GM19043 (cell line): ENCODE data around the gene GMDS.

ENCODE experiments used
- ATAC-seq: cut with Tn5 transposase; IDR thresholded peaks from one replicate; pipeline ENCODE4 v1.9.1; 2021; ENCODE audit warnings: low read depth; ENCODE audit not compliant: unreplicated experiment

The GMDS gene

DNA sequence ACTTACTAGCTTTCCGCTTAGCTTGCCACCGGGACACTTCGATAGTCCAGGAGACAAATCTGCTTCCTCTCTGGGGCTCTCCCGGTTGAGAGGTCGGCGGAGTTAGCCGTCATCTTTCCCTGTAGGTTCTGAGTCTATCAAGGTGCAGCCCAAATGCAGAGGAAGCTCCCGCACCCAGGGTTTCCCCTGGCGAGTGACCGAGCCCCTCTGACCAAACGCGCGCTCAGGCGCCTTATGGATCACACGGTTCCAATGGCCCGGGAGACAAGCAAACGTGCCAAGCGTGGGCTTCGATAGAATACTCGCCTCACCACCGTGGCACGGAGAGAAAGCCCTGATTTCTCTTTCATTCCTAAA lies 651.5 kb downstream of the GMDS start:
- no peak for ATAC-seq

DNA sequence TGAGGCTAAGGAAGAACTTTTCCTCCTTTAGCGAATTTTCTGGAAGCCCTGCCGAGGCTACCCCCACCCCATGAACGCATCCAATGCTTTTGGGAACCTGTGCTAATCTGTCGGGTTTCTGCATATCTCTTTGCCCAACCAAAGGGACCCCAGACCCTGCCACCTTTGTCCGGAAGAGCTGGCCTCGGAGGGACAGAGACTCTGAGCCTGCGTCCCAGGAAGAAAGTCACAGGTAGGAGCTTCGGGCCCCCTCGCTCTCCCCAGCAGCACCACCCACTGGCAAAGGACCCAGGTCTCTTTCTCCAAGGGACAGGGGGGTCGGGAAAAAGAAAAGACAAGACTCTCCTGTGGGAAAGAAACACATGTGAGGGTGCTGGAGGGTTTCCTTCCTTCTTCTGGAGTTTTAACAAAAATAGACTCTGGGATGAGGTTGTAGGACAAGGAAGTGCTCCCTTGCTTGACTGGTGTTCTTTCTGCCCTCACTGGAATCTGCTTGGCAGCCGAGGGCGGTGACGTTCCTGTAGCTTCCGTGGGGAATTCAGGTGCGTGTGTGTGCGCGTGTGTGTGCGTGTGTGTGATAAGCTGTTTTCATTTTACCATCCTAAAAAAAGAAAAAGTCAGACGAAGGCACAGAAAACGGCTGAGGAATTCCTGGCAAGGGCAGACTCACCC lies 652.0 kb downstream of the GMDS start:
- ATAC-seq, result no peak

DNA sequence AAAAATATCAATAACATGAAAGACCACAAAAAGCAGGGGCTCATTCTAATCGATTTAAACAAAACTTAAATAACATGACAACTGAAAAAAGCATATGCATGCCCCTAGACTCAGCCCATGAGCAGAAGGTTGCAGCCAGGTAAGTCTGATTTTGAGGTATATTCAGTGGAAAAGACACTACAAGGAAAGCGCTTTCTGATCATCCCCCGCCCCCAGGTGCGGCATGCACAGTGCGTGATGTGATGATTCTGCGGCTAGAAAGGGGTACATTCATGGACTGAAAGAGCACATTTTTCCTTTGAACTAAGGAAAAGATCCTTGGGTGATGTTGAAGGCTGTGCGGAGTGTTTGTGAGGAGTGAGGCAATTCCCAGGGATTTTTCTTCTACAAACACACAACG lies 652.6 kb downstream of the GMDS start:
- no peak for ATAC-seq

DNA sequence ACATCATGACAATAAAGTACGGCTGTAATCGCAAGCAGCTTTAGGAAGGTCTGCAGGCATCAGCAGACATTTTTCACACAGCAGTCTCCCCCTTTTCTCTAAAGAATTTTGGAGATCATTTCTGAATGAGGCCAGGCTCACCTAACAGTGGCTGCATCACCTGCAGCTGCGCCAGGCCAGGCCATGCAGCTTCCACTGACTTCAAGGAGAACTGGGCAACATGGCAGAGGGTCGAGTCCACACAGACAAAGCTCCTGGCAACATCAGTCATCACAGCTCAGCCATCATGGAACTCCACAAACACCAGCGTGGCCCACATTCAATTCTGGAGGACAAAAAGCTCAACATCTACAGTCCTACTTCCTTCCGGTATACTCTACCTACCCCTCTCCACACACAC lies 653.5 kb downstream of the GMDS start:
- no peak for ATAC-seq

DNA sequence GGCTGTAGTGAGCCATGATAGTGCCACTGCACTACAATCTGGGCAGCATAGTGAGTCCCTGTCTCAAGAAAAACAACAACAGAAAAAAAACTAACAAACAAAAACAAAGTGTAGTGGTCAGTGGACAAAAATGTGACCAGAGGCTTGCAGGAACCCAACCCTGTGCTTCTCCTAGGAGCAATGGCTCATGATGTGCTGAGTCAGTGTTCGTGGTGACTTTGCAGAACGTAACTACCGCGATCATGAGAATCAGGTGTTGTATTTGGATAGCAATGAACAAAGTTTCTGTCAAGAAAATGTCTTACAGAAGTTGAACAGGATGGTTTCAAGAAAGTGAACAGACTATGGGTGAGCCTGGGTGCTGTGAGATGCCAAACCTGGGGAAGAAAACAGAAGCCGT lies 654.2 kb downstream of the GMDS start:
- no peak for ATAC-seq

DNA sequence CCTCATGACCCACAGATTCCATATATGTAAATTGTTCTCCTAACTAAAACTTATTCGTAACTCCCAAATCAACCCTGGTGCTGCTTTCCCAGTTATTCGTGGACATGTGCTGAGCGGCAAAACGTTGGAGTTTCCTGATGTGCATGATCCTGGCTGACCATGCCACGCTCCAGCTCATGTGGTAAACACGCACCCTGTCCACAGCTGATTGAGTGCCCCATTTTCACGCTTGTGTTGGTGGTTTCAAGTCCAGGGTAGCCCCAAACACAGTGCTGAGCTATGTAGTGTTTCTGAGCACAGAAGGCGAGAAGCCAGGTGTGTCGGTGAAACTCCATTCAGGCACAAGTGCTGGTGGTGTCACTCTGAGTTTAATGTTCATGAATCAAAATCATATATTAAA lies 654.8 kb downstream of the GMDS start:
- ATAC-seq, result no peak

DNA sequence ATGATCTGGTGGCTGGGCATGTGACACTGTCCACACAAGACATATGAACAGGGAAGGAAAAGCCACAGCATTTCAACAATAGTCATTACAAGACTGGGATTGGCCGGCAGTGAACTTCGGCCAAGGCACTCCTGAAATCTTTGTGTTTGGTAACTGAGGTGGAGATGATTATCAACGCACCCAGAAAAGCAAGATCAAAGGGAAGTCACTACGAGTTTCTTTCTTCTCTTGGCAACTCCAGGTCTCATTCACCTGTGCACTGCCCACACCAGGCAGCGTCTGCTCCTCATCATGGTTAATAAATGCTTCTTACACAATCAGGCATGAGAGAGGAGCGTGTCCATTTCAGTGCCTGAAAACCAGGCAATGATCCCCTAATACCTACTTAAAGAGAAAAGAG lies 656.2 kb downstream of the GMDS start:
- ATAC-seq, result no peak

DNA sequence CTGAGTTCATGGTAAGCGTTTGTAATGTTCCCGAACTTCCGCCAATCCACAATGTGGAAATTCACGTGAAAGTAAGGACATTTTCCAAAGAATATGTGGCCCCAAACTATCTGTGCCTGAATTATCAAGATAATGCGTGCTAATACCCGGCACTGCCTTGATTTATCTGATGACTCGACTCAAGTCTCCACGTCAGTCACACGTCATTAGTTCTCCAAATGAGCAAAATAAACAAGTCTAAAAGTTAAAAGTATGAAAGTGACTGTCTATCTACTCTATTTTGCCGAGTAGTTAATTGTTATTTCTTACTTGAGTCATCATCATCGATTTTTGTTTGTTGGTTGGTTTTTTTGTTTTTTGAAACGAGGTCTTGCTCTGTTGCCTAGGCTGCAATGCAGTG lies 657.4 kb downstream of the GMDS start:
- no peak for ATAC-seq

DNA sequence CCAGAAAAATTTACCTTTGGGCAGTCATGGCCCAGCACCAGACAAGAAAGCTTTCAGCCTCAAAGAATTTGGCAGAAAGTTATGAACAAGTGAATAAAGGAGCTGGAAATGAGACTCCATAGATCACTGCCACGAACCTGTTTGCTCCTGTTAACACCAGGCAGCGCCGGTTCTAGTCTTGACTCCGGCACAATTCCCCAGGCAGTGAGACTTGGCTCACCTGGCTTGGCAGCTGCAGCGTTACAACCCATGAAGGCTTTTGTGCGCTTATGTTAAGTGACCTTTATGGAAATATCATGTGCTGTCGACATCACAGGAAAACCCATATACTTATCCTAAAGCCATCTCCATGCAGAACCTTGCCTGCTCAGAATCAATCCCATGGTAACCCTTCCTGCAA lies 657.9 kb downstream of the GMDS start:
- ATAC-seq, result no peak

DNA sequence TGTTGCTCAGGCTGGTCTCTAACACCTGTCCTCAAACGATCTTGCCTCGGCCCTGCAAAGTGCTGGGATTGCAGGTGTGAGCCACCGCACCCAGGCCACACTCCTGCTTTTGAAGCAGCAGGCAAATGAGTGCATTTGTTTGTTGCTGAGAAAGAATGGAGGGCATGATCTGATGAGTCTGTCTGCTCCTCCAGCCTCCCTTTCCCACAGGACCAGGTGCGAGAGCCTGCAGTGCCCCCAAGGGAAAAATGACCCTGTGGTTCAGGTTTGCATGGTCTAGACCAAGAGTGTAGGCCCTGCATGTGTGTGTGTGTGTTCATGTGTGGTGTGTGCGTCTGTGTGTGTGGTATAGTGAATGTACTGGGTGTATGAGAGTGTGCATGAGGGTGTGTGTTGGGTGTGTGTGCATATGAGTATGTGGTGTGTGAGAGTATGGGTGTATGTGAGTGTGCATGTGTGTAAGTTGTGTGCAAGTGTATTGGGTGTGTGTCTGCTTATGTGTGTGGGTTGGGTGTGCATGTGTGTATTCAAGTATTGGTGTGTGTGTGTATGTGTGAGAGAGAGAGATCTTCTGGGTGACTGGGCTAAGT lies 658.4 kb downstream of the GMDS start:
- ATAC-seq, result no peak

DNA sequence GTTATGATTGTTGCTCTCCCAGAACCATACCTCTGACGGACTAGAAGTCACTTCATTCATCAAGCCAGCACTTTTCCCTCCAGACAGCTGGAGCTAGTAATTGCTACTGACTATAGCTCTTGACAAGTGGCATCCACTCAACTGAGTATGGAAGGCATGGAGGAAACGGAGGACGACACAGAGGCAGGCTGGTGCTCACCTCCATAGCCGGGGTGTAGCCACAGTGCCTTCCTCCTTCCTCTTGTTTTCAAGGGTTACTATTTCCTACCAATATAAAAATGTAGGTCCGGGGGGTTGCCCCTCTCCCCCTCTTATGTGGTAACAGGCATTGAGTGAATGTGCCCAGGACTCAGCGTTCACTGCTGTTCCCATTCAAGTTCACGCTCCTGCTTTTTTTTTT lies 659.1 kb downstream of the GMDS start:
- no peak for ATAC-seq

DNA sequence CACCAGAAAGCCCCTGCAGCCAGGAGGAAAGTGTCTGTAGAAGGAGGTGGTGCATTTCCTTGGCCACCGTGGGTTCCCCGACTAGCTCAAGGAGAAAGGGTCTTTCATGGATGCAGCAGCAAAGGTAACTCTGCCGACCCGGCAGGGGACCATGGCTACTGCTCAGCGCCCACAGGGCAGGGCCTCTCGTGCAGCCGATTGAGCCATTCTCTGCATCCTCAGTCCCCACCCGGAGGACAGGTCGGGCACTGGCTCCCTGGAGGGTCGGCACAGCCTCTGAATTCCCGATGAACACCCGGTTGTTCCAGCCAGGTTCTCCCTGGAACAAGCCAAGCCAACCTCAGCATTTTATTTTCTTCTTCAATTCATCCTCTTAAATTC lies 659.7 kb downstream of the GMDS start:
- ATAC-seq, result no peak

DNA sequence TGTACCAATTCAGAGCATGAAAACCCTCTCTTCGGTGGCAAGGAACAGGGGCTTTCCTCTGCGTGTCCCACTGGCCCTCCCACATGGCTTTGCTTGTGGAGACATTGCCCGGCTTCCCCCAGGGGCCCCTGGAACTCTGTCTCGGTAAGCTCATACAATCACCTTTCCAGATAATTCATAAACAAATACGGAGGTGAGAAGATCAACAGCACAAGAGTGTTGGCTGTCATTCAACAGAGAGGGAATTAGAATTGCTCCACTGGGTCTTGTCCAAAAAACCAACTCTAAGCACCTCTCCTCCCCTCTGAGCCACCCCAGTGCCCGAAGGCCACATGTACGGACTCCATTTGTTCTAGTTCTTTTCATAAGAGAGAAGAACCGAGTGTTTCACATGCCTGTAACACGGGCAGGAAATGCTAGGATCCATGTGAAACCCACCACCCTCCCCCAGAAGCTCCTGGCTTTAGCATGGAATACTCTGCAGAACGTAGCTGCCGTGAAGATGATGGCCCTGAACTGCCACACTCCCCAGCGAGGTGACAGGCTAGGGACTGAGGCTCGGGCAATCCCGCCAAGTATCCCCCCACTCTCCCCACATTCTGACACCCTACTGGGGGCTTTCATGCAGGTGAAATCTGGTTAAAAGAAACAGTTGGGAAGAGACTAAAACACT lies 660.3 kb downstream of the GMDS start:
- no peak for ATAC-seq

DNA sequence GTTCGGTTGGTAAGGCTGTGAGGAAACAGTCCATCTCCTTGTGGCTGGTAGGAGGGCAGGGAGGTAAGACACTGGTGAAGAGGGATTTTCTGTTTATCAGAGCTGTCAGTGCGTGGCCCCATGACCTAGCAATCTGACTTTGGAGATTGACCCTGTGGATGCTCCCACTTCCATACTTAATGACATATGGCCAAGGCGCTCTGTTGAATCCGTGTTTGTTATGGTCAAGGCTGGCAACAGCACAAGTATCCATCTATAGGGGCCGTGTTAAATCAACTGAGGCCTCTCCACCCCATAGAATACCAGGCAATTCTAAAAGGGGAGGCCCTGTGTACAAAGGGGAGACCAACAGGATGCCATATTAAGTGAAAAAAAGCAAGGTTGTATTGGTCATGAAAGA lies 661.3 kb downstream of the GMDS start:
- ATAC-seq, result no peak

DNA sequence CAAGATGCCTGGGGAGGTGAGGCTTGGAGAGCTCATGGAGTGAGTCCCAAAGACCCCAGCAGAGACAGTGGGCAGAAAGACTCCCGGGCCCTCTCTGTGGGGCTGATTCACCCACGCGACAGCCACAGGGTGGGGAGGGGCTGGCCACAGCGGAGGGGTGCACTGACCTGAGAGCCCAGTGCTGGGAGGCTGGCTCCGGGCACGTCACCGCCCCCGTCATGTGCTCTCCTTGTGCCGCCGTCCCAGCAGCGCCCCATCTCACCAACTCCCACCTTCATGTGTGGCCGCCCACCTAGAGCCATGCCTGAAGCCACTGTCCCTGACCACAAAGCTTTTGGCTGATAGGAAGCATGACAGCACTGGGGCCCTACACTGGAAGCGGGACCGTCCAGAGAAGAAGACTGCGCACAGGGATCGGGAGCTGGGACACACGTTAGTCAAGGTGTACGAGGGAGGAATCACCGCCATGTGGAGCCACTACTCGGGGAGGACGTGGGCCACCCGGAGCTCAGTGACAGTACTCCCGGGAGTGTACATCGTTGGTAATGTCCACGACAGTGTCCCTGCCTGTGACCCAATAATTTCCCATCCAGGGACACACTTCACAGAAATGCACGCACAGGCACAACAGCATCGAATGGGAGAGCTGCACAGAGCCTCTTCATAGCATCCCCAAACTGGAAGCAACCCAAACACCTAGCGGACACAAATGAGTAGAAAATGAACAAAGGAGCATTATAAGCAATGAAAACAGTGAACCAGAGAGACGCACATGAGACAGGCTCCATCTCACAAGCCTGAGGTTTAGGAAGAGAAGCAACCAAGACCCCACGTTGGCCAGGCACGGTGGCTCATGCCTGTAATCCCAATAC lies 664.0 kb downstream of the GMDS start:
- ATAC-seq, result no peak

DNA sequence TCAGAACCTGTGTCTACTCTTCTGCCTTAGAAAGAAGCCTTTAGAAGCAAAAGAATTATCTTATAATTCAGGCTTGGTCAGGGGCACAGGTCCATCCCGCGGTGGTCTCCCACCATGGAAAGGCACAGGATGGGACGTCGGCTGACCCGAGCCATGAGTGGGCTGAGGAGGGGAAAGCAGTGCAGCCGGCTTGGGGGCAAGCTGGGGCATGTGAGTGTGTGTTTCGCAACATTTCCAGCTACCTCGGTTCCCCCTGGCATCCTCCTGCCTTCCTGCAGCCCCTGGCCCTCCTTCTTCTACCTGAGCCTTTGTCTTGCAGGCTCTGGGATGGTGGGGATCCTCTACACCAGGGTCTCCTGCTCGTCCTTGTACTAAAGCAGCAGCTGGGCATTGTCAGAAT lies 664.8 kb downstream of the GMDS start:
- ATAC-seq, result no peak

DNA sequence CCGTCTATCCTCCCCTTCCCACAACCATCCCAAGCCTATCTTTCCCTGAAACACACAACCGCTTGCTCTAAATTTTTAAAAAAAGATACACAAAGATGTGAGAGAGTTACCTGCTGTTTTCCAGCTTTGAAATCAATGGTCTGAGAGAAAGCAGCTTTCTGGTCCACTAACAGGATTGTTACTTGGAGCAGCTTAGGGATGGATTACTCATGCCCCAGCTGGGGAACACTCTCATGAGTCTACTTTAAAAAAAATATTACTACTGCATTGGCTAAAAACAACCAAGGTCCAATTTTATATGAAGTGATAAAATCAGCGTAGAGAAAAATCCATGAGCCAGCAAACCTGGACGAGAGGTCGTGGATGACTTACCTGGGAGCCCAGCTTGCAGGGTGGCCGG lies 665.3 kb downstream of the GMDS start:
- ATAC-seq, result no peak

DNA sequence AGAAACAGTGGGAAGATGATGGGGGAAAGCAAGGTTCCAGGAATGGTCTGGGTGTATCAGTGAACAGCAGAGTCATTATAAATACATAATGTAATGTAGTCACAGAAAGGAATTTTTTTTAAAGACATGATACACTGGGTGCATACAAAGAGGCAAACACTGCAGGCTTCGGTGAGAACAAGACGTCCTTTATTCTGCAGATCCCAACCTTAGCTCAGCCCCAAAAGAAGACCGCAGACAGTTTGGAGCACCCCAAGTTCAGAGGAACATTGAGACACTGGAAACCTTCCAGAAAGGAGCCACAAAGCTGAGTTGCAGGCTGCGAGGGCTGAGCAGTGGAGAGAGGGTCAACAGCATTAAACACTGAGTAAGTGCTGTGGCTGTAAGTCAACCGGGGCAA lies 666.3 kb downstream of the GMDS start:
- no peak for ATAC-seq

DNA sequence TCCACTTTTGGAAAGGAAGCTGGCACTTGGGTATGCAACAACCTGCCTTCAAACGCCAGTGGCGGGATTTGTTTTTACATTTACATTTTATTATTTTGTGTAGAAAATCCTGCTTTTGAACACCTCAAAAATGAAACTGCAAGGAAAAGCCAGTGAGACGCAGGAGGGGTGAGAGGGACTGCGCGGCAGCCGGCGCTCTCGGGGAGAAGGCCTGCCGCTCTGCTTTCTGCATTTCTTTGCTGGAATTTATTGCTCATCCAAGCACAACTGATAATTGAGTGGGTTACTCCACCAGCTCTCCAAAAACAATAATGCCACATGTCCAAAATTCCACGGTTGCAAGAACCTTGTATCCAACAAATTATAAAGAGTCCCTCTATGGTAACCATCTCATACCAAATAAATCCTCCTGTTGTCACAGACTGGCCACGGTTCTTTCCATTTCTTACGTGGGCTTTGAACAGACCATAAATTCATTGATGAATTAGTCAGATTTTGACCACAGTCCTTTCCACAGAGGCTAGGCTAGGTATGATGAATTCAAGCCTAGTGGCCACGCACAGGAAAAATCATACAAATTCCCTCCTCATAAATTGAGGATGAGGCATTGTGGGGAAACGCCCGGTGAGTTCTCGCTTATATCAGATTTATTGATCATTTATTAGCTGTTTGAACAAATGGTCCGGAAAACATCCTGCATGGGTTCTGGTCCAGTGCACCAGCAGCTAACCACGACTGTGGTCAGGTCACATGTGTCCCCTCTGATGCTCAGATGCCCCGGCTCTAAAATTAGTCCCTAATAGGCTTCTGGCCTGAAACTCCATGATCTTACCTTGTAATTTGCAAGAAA lies 667.3 kb downstream of the GMDS start:
- no peak for ATAC-seq

DNA sequence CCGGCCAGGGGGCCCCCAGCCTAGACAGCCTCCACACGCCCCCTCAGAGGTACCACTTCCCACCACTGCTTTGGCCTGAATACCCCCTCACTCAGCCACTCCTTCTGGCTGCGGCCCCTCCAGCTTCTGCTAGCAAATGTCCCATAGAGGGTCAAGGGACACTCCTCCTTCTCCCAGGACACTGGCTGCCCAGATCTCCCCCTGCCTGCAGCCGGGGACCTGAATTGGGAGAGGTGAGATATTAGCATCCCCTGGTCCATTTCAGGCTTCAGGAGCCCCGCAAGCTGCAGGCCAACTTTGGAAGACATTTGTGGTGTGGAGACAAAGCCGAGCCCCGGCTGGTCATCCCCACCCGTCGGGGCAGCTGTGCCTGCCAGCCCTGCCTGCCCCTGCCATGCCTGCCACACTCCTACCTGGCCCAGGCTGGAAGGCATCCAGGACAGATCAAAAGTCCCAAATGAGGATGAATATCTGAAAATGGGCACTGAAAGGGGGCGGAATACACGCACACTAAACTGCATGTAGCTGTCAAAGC lies 668.2 kb downstream of the GMDS start:
- no peak for ATAC-seq
